Astrocyte (in vitro differentiated cells and primary cell): ENCODE results near the gene GZMM. TPM values are rescaled to one million over a fixed set of nuclear protein-coding genes. Genes with fewer than 3 reads are reported as not detected.

ENCODE experiments used
- DNase-seq: peaks from one replicate; pipeline ENCODE4 v3.0.0-alpha.2; 2010; ENCODE audit warnings: low read depth
- FAIRE-seq: peaks from 2 replicates; lab custom pipeline; 2011; peaks lifted over from hg19 to GRCh38; lab: Jason Lieb, UNC
- H2AFZ ChIP-seq: 2 replicates; pipeline ENCODE4 v1.6.0; 2012; ENCODE audit warnings: low read depth, low read length, inconsistent platforms
- H3K27ac ChIP-seq: 2 replicates; pipeline ENCODE4 v1.5.1; 2011; ENCODE audit warnings: low read depth, low read length, inconsistent platforms
- H3K27me3 ChIP-seq: 2 replicates; pipeline ENCODE4 v1.6.0; 2011; ENCODE audit warnings: low read length, inconsistent platforms; ENCODE audit not compliant: insufficient read depth
- H3K36me3 ChIP-seq: 2 replicates; pipeline ENCODE4 v1.5.1; 2011; ENCODE audit warnings: low read length, inconsistent platforms; ENCODE audit not compliant: insufficient read depth
- H3K4me1 ChIP-seq: 2 replicates; pipeline ENCODE4 v1.5.1; 2011; ENCODE audit warnings: low read length, inconsistent platforms; ENCODE audit not compliant: insufficient read depth
- H3K4me2 ChIP-seq: 2 replicates; pipeline ENCODE4 v1.6.0; 2012; ENCODE audit warnings: low read length, inconsistent platforms
- H3K4me3 ChIP-seq: 2 replicates; pipeline ENCODE4 v1.5.1; 2011; ENCODE audit warnings: low read depth, mild to moderate bottlenecking, low read length, inconsistent platforms; ENCODE audit not compliant: insufficient read depth
- H3K79me2 ChIP-seq: 2 replicates; pipeline ENCODE4 v1.6.0; 2012; ENCODE audit warnings: mild to moderate bottlenecking, low read length, inconsistent platforms; ENCODE audit not compliant: insufficient read depth
- H3K9ac ChIP-seq: 2 replicates; pipeline ENCODE4 v1.6.0; 2012; ENCODE audit warnings: mild to moderate bottlenecking, low read length, inconsistent platforms
- H3K9me3 ChIP-seq: 2 replicates; pipeline ENCODE4 v1.5.1; 2012; ENCODE audit warnings: low read depth, mild to moderate bottlenecking, low read length, inconsistent platforms; ENCODE audit not compliant: insufficient read depth
- H4K20me1 ChIP-seq: 2 replicates; pipeline ENCODE4 v1.6.0; 2012; ENCODE audit warnings: low read length, inconsistent platforms; ENCODE audit not compliant: insufficient read depth
- H3K27ac Mint-ChIP-seq: one replicate; pipeline ENCODE4 v1.8.0; 2021; ENCODE audit warnings: mild to moderate bottlenecking, mixed read lengths; ENCODE audit not compliant: unreplicated experiment
- H3K27me3 Mint-ChIP-seq: one replicate; pipeline ENCODE4 v1.8.0; 2021; ENCODE audit warnings: low read depth, mixed read lengths; ENCODE audit not compliant: unreplicated experiment
- H3K36me3 Mint-ChIP-seq: one replicate; pipeline ENCODE4 v1.8.0; 2021; ENCODE audit warnings: low read depth, mixed read lengths; ENCODE audit not compliant: unreplicated experiment
- H3K4me1 Mint-ChIP-seq: one replicate; pipeline ENCODE4 v1.8.0; 2021; ENCODE audit warnings: low read depth, mixed read lengths; ENCODE audit not compliant: unreplicated experiment
- H3K4me3 Mint-ChIP-seq: one replicate; pipeline ENCODE4 v1.8.0; 2021; ENCODE audit warnings: mild to moderate bottlenecking, moderate library complexity, mixed read lengths; ENCODE audit not compliant: unreplicated experiment
- H3K9me3 Mint-ChIP-seq: one replicate; pipeline ENCODE4 v1.8.0; 2021; ENCODE audit warnings: mild to moderate bottlenecking, mixed read lengths; ENCODE audit not compliant: unreplicated experiment
- CTCF ChIP-seq: IDR thresholded peaks from 2 replicates; pipeline ENCODE4 v1.5.1; 2011; ENCODE audit warnings: low read depth, mild to moderate bottlenecking, inconsistent platforms, low read length, moderate library complexity; ENCODE audit not compliant: insufficient read depth
- EZH2 ChIP-seq: IDR thresholded peaks from 2 replicates; pipeline ENCODE4 v1.6.1; 2012; ENCODE audit warnings: mild to moderate bottlenecking, low read length, inconsistent platforms; ENCODE audit not compliant: insufficient read depth
- total RNA-seq: library from RNA; stranded (reverse); gene quantifications from 2 replicates; pipeline ENCODE4 v1.2.1, GENCODE V29; 2021

The GZMM gene
- total RNA-seq, 1 donor from 2014 or later = 0.70 TPM

- Mint-ChIP-seq H3K4me1 (peaks cover 11% of the 10 kb centered on the region), H3K27me3 (no peaks in the 10 kb centered on the region), H3K27ac (peak overlapping the region; percentile 96), H3K36me3 (peaks cover 19% of the 10 kb centered on the region), H3K9me3 (no peaks in the 10 kb centered on the region), H3K4me3 (peak overlapping the region; percentile 68)
- Histone ChIP-seq H3K4me1 (peaks cover 24% of the 10 kb centered on the region), H3K4me3 (peak overlapping the region; percentile 24), H3K4me2 (peak overlapping the region; percentile 81), H3K9ac (peak overlapping the region; percentile 71), H3K27ac (peak overlapping the region; percentile 62), H4K20me1 (peaks cover 19% of the 10 kb centered on the region), H3K27me3 (no peaks in the 10 kb centered on the region), H3K9me3 (no peaks in the 10 kb centered on the region), H2AFZ (peak overlapping the region; percentile 59), H3K36me3 (no peaks in the 10 kb centered on the region), H3K79me2 (peaks cover 15% of the 10 kb centered on the region)
- DNase-seq = peak; percentile 58
- FAIRE-seq = no peak
- TF ChIP-seq EZH2 (no peak), CTCF (peak; percentile 87)
Observed at GRCh38 chr19:510606-511100, 33.2 kb upstream of the GZMM start.

DNA sequence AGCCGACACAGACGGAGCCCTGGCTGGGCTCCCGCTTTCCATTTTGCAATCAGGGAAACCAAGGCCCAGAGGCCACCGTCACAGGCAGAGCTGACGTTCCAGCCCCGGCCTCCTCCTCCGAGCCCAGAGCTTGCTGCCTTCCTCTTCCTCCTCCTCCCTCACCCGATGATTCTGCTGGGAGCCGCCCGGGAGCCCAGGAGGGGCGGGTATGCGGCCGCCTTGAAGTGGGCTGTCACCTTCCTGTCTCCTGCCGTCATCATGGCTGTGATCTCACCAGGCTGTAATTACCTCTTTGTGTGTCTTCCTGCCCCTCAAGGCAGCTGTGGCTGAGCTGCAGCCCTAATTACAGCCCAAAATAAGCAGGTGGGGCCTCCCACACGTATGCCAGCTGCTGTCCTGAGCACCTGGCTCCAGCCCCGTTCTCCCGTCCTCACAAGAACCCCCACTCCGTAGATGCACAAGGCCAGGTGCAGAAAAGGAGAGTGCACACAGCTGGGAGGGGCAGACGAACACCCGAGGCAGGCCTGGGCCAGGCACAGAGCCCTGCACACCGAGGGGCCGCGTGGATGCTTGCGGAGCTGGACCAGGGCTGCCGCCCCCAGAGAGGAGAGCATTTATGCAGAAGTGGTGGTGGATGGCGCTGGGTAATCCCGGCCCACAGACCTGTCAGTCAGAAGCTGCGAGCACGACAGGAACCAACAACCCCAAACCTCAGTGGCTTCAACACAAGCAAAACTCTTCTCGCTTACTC lies 32.6 kb upstream of the GZMM start:
- TF ChIP-seq CTCF = no peak
- TF ChIP-seq EZH2 = no peak
- H3K27ac ChIP-seq = peak overlapping the region; percentile 62
- no peaks in the 10 kb centered on the region for H3K36me3 ChIP-seq
- H3K27me3 ChIP-seq = no peaks in the 10 kb centered on the region
- H3K79me2 ChIP-seq = peaks cover 15% of the 10 kb centered on the region
- peak overlapping the region; percentile 71 for H3K9ac ChIP-seq
- peaks cover 11% of the 10 kb centered on the region for H3K4me1 Mint-ChIP-seq
- H2AFZ ChIP-seq = peak overlapping the region; percentile 59
- H3K4me3 Mint-ChIP-seq = peak overlapping the region; percentile 68
- no peaks in the 10 kb centered on the region for H3K9me3 Mint-ChIP-seq
- H3K36me3 Mint-ChIP-seq = peaks cover 19% of the 10 kb centered on the region
- peak overlapping the region; percentile 81 for H3K4me2 ChIP-seq
- peak overlapping the region; percentile 24 for H3K4me3 ChIP-seq
- no peaks in the 10 kb centered on the region for H3K9me3 ChIP-seq
- peak overlapping the region; percentile 96 for H3K27ac Mint-ChIP-seq
- no peaks in the 10 kb centered on the region for H3K27me3 Mint-ChIP-seq
- DNase-seq (peak; percentile 68), FAIRE-seq (no peak)
- peaks cover 19% of the 10 kb centered on the region for H4K20me1 ChIP-seq
- H3K4me1 ChIP-seq = peaks cover 23% of the 10 kb centered on the region
